Measurements from ENCODE around the gene HIPK3.

Gene HIPK3

GRCh38 chr11:33227578-33228261, 29.5 kb upstream of the HIPK3 start:
- no peak for TF ChIP-seq CTCF (conservative IDR thresholded peaks at IDR 0.05; ENCODE audit: low read length)
- TF ChIP-seq EZH2phosphoT487 (IDR thresholded peaks at IDR 0.05; ENCODE audit: borderline replicate concordance) = no peak
- no peak overlapping the region for H3K4me2 ChIP-seq (ENCODE audit: low read depth, low read length, poor library complexity, severe bottlenecking)
- no peaks in the 10 kb centered on the region for H3K4me1 ChIP-seq (ENCODE audit: insufficient read depth, low read length, poor library complexity, severe bottlenecking)
- no peaks in the 10 kb centered on the region for H4K20me1 ChIP-seq (ENCODE audit: insufficient read depth, low read length, poor library complexity, severe bottlenecking)
- H3K79me2 ChIP-seq (ENCODE audit: insufficient read depth, low read length) = no peaks in the 10 kb centered on the region
- no peak overlapping the region for H2AFZ ChIP-seq (ENCODE audit: low read length)
- no peaks in the 10 kb centered on the region for H3K9me3 ChIP-seq (ENCODE audit: insufficient read depth, low read depth, low read length)
- no peaks in the 10 kb centered on the region for H3F3A ChIP-seq (ENCODE audit: low read depth)
- H3K27me3 ChIP-seq (ENCODE audit: insufficient read depth, low read length, poor library complexity, severe bottlenecking) = no peaks in the 10 kb centered on the region
- no peaks in the 10 kb centered on the region for H3K36me3 ChIP-seq (ENCODE audit: insufficient read depth, low read length)
- H3K9me2 ChIP-seq (replicated peaks; ENCODE audit: low read depth, low read length) = no peaks in the 10 kb centered on the region
- H3K4me3 ChIP-seq (ENCODE audit: low read length, poor library complexity, severe bottlenecking) = no peak overlapping the region
- no peak overlapping the region for H3K9ac ChIP-seq (ENCODE audit: low read depth, low read length, poor library complexity, severe bottlenecking)

- no peaks in the 10 kb centered on the region for H3K27me3 ChIP-seq (ENCODE audit: insufficient read depth, low read length, poor library complexity, severe bottlenecking)
- no peak overlapping the region for H3K9ac ChIP-seq (ENCODE audit: low read depth, low read length, poor library complexity, severe bottlenecking)
- H3K4me3 ChIP-seq (ENCODE audit: low read length, poor library complexity, severe bottlenecking) = no peak overlapping the region
- no peaks in the 10 kb centered on the region for H4K20me1 ChIP-seq (ENCODE audit: insufficient read depth, low read length, poor library complexity, severe bottlenecking)
- TF ChIP-seq CTCF (conservative IDR thresholded peaks at IDR 0.05; ENCODE audit: low read length) = no peak
- no peak for TF ChIP-seq EZH2phosphoT487 (IDR thresholded peaks at IDR 0.05; ENCODE audit: borderline replicate concordance)
- no peaks in the 10 kb centered on the region for H3K79me2 ChIP-seq (ENCODE audit: insufficient read depth, low read length)
- no peaks in the 10 kb centered on the region for H3K9me3 ChIP-seq (ENCODE audit: insufficient read depth, low read depth, low read length)
- no peak overlapping the region; the same call in 1 of the 2 replicates for H2AFZ ChIP-seq (ENCODE audit: low read length)
- H3K4me1 ChIP-seq (ENCODE audit: insufficient read depth, low read length, poor library complexity, severe bottlenecking) = no peaks in the 10 kb centered on the region
- H3F3A ChIP-seq (ENCODE audit: low read depth) = no peaks in the 10 kb centered on the region
- no peaks in the 10 kb centered on the region for H3K9me2 ChIP-seq (replicated peaks; ENCODE audit: low read depth, low read length)
- H3K36me3 ChIP-seq (ENCODE audit: insufficient read depth, low read length) = no peaks in the 10 kb centered on the region
- no peak overlapping the region for H3K4me2 ChIP-seq (ENCODE audit: low read depth, low read length, poor library complexity, severe bottlenecking)
Measured at GRCh38 chr11:33234397-33235190, 22.6 kb upstream of the HIPK3 start.

- H3K27me3 ChIP-seq (ENCODE audit: insufficient read depth, low read length, poor library complexity, severe bottlenecking) = no peaks in the 10 kb centered on the region
- TF ChIP-seq EZH2phosphoT487 (IDR thresholded peaks at IDR 0.05; ENCODE audit: borderline replicate concordance) = no peak
- no peak for TF ChIP-seq CTCF (conservative IDR thresholded peaks at IDR 0.05; ENCODE audit: low read length)
- H3K36me3 ChIP-seq (ENCODE audit: insufficient read depth, low read length) = no peaks in the 10 kb centered on the region
- H4K20me1 ChIP-seq (ENCODE audit: insufficient read depth, low read length, poor library complexity, severe bottlenecking) = no peaks in the 10 kb centered on the region
- H3K4me1 ChIP-seq (ENCODE audit: insufficient read depth, low read length, poor library complexity, severe bottlenecking) = no peaks in the 10 kb centered on the region
- H3K9me3 ChIP-seq (ENCODE audit: insufficient read depth, low read depth, low read length) = no peaks in the 10 kb centered on the region
- no peaks in the 10 kb centered on the region for H3K9me2 ChIP-seq (replicated peaks; ENCODE audit: low read depth, low read length)
- H3K9ac ChIP-seq (ENCODE audit: low read depth, low read length, poor library complexity, severe bottlenecking) = no peak overlapping the region
- H3K79me2 ChIP-seq (ENCODE audit: insufficient read depth, low read length) = no peaks in the 10 kb centered on the region
- no peak overlapping the region for H3K4me3 ChIP-seq (ENCODE audit: low read length, poor library complexity, severe bottlenecking)
- H3K4me2 ChIP-seq (ENCODE audit: low read depth, low read length, poor library complexity, severe bottlenecking) = no peak overlapping the region
- no peaks in the 10 kb centered on the region for H3F3A ChIP-seq (ENCODE audit: low read depth)
- no peak overlapping the region for H2AFZ ChIP-seq (ENCODE audit: low read length)
Measured at GRCh38 chr11:33237039-33237597, 20.1 kb upstream of the HIPK3 start.

All from Loucy (cell line).